Activated CD8-positive, alpha-beta memory T cell treated with anti-CD3 and anti-CD28 coated beads, Interleukin-2, amount 10 ng/mL, durations not matched to agents 7 days and 5 days (primary cell): ENCODE measurements around the gene UBL4A. TPM values are rescaled to one million over a fixed set of nuclear protein-coding genes. Genes with fewer than 3 reads are reported as not detected.

Source experiments
- microRNA-seq: library from miRNA; unstranded; fragments of <30 nt; microRNA quantifications from one replicate; pipeline ENCODE4 v1.2.0, GENCODE V29; 2022
- total RNA-seq, 2 experiments: library from RNA; stranded (reverse); gene quantifications; one replicate each; pipeline ENCODE4 v1.2.3, GENCODE V29; 2021

Gene UBL4A
- total RNA-seq, 2 experiments from 2014 or later, result 48.1 to 53.2 TPM

Small RNA genes within 50 kb of the gene (microRNA-seq; reads per million reads assigned to microRNA genes)
- gene MIR6858, result 1.3 reads per million

Other genes with a start within 250 kb of the UBL4A start
- not detected for gene OPN1MW3, start 229.0 kb downstream of the UBL4A start, total RNA-seq
- not detected for gene TEX28, start 191.5 kb downstream of the UBL4A start, total RNA-seq
- gene TKTL1, start 190.8 kb downstream of the UBL4A start, total RNA-seq, result 1 to 10 TPM in 1 of 2 experiments, under 1 TPM in 1; 0.75 to 1.1 TPM
- 1,000 to 10,000 TPM; 1,602 to 2,011 TPM for gene FLNA, start 112.0 kb downstream of the UBL4A start, total RNA-seq
- gene EMD, start 107.3 kb downstream of the UBL4A start, total RNA-seq, result 10 to 100 TPM; 64.6 to 70.2 TPM
- 1,000 to 10,000 TPM; 2,013 to 2,356 TPM for gene RPL10, start 88.2 kb downstream of the UBL4A start, total RNA-seq
- gene DNASE1L1, start 77.4 kb downstream of the UBL4A start, total RNA-seq, result 10 to 100 TPM; 18.4 to 19.6 TPM
- 10 to 100 TPM; 77.1 to 90.2 TPM for gene TAFAZZIN, start 75.1 kb downstream of the UBL4A start, total RNA-seq
- 10 to 100 TPM; 42.0 to 48.4 TPM for gene ATP6AP1, start 57.9 kb downstream of the UBL4A start, total RNA-seq
- gene GDI1, start 49.5 kb downstream of the UBL4A start, total RNA-seq, result 100 to 1,000 TPM in 1 of 2 experiments, 10 to 100 TPM in 1; 99.0 to 117 TPM
- 10 to 100 TPM; 66.2 to 70.5 TPM for gene FAM50A, start 42.5 kb downstream of the UBL4A start, total RNA-seq
- 10 to 100 TPM; 42.3 to 48.5 TPM for gene PLXNA3, start 28.3 kb downstream of the UBL4A start, total RNA-seq
- 10 to 100 TPM; 38.8 to 39.0 TPM for gene LAGE3, start 7.3 kb downstream of the UBL4A start, total RNA-seq
- 10 to 100 TPM; 24.3 to 24.9 TPM for gene SLC10A3, start 4.0 kb upstream of the UBL4A start, total RNA-seq
- 10 to 100 TPM; 21.5 to 31.7 TPM for gene FAM3A, start 29.6 kb upstream of the UBL4A start, total RNA-seq
- gene G6PD, start 60.2 kb upstream of the UBL4A start, total RNA-seq, result 100 to 1,000 TPM; 116 to 117 TPM
- 10 to 100 TPM; 53.0 to 58.1 TPM for gene IKBKG, start 61.0 kb upstream of the UBL4A start, total RNA-seq
- not detected for gene CTAG1A, start 98.5 kb upstream of the UBL4A start, total RNA-seq
- gene CTAG1B, start 132.7 kb upstream of the UBL4A start, total RNA-seq, result not detected
- gene CTAG2, start 167.0 kb upstream of the UBL4A start, total RNA-seq, result 10 to 100 TPM; 30.3 to 31.6 TPM